ENCODE measurements around the gene RHBDL2. TPM values are rescaled to one million over a fixed set of nuclear protein-coding genes. Genes with fewer than 3 reads are reported as not detected.
A peak's percentile ranks its signal among the peaks of the same experiment; 100 is the strongest.

Gene RHBDL2
- total and polyA plus RNA-seq, 12 donors: 0.07 to 0.69 (median 0.28) TPM; not detected in 5

GRCh38 chr1:38859561-38860453 is 81.8 kb downstream of the RHBDL2 start, which contains the start of gene RRAGC:
TSS of gene RRAGC (minus strand) at chr1:38859772. CDS start at chr1:38859646, 126 bp downstream.
- TF ChIP-seq POLR2A (IDR thresholded peaks at IDR 0.05): peak; percentile 31 to 75
- no peak for TF ChIP-seq CTCF (IDR thresholded peaks at IDR 0.05)
- WGBS, 4 donors: 0 to 1% (median 0%) methylated on average over 16 to 70 of the region's 70 CpGs
- H3K27ac ChIP-seq: peak within 1 kb of the TSS; percentile 83 to 94 (median 90)
- peak; percentile 100 for DNase-seq
- H3K36me3 ChIP-seq (replicated peaks in 1 of 2): peaks cover 0 to 18% of the 10 kb centered on the region in 2 donors
- peak within 1 kb of the TSS; percentile 73 to 92 (median 85) for H3K4me3 ChIP-seq
- H3K4me1 ChIP-seq (replicated peaks in 1 of 2): peaks cover 0 to 39% of the 10 kb centered on the region in 2 donors
- no peaks in the 10 kb centered on the region for H3K9me3 ChIP-seq (replicated peaks in 1 of 3)
- H3K27me3 ChIP-seq: no peaks in the 10 kb centered on the region
- intact Hi-C loops (cut with DNase I): no loop called here

- peak overlapping the region; percentile 72 to 92 (median 82) for H3K4me3 ChIP-seq
- TF ChIP-seq POLR2A (IDR thresholded peaks at IDR 0.05) (peak in 1 of 2 donors; percentile 51), CTCF (IDR thresholded peaks at IDR 0.05) (no peak)
- intact Hi-C loops (cut with DNase I): no loop called here
- no peaks in the 10 kb centered on the region for H3K27me3 ChIP-seq
- peak overlapping the region; percentile 83 to 94 (median 90) for H3K27ac ChIP-seq
- H3K36me3 ChIP-seq (replicated peaks in 1 of 2): peaks cover 0 to 24% of the 10 kb centered on the region in 2 donors
- peak; percentile 56 to 80 (median 75) for DNase-seq
- WGBS, 4 donors: 0 to 1% (median 0%) methylated on average over 22 to 51 of the region's 51 CpGs
- no peaks in the 10 kb centered on the region for H3K9me3 ChIP-seq (replicated peaks in 1 of 3)
- peaks cover 0 to 39% of the 10 kb centered on the region in 2 donors for H3K4me1 ChIP-seq (replicated peaks in 1 of 2)
Measured at GRCh38 chr1:38858833-38859560, 82.6 kb downstream of the RHBDL2 start.

GRCh38 chr1:38852780-38853179 is 88.8 kb downstream of the RHBDL2 start:
- DNase-seq: no peak
- WGBS, 4 donors: 73 to 88% (median 81%) methylated on average over 4 of the region's 4 CpGs
- Histone ChIP-seq H3K4me1 (replicated peaks in 1 of 2) (peaks cover 0 to 9% of the 10 kb centered on the region in 2 donors), H3K9me3 (replicated peaks in 1 of 3) (no peaks in the 10 kb centered on the region), H3K27ac (no peak overlapping the region), H3K36me3 (replicated peaks in 1 of 2) (peaks cover 0 to 60% of the 10 kb centered on the region in 2 donors), H3K4me3 (no peak overlapping the region), H3K27me3 (no peaks in the 10 kb centered on the region)
- intact Hi-C loops (cut with DNase I): no loop called here
- no peak for TF ChIP-seq CTCF (IDR thresholded peaks at IDR 0.05)
- TF ChIP-seq POLR2A (IDR thresholded peaks at IDR 0.05): no peak

GRCh38 chr1:38848071-38848470 is 93.6 kb downstream of the RHBDL2 start:
- Histone ChIP-seq H3K9me3 (replicated peaks in 1 of 3) (no peaks in the 10 kb centered on the region), H3K36me3 (replicated peaks in 1 of 2) (peaks cover 0 to 56% of the 10 kb centered on the region in 2 donors)
- 75 to 97% (median 84%) methylated on average over 1 of the region's 1 CpG for WGBS, 4 donors

More at GRCh38 chr1:38848071-38848470, 93.6 kb downstream of the RHBDL2 start:
- intact Hi-C loops (cut with DNase I): no loop called here
- Histone ChIP-seq H3K4me1 (replicated peaks in 1 of 2) (no peaks in the 10 kb centered on the region), H3K27me3 (no peaks in the 10 kb centered on the region), H3K4me3 (no peak overlapping the region), H3K27ac (no peak overlapping the region)
- DNase-seq: no peak
- TF ChIP-seq POLR2A (IDR thresholded peaks at IDR 0.05) (no peak), CTCF (IDR thresholded peaks at IDR 0.05) (no peak)
